ENCODE data around the gene C10orf90. TPM values are rescaled to one million over a fixed set of nuclear protein-coding genes. Genes with fewer than 3 reads are reported as not detected.
A peak's percentile ranks its signal among the peaks of the same experiment; 100 is the strongest.

Gene C10orf90
- total and polyA plus RNA-seq, 4 donors, result 0.05 to 0.25 TPM; not detected in 2

GRCh38 chr10:126705131-126705530 is 34.6 kb upstream of the C10orf90 start (continued):
- no peak for TF ChIP-seq REST (IDR thresholded peaks at IDR 0.05)

GRCh38 chr10:126704649-126705048 is 34.2 kb upstream of the C10orf90 start:
- H3K36me3 ChIP-seq (ENCODE audit: control insufficient read depth in 4 of 4, insufficient read depth in 3 of 4, low read depth in 1 of 4, low read length in 3 of 4), result no peaks in the 10 kb centered on the region
- no peaks in the 10 kb centered on the region for H3K27me3 ChIP-seq (ENCODE audit: control insufficient read depth in 4 of 4, insufficient read depth in 4 of 4, low read length in 3 of 4)
- WGBS, result 51% methylated on average over 7 of the region's 7 CpGs
- H3K9me3 ChIP-seq (ENCODE audit: control insufficient read depth in 4 of 4, low read length in 3 of 4), result no peaks in the 10 kb centered on the region
- H3K9ac ChIP-seq (ENCODE audit: low read depth in 1 of 2, low read length in 2 of 2), result no peak overlapping the region
- H3K4me3 ChIP-seq (ENCODE audit: low read depth in 1 of 3, low read length in 3 of 3), result no peak overlapping the region
- no peak for TF ChIP-seq CTCF (IDR thresholded peaks at IDR 0.05; ENCODE audit: low read depth, low read length, missing input control)
- no peak for TF ChIP-seq SP1 (IDR thresholded peaks at IDR 0.05)
- no peak for TF ChIP-seq MAX (IDR thresholded peaks at IDR 0.05)
- no peak for TF ChIP-seq GABPA (IDR thresholded peaks at IDR 0.05 in 1 of 2, conservative IDR thresholded peaks at IDR 0.05 in 1 of 2)
- no peak for TF ChIP-seq ZBTB33 (IDR thresholded peaks at IDR 0.05)
- TF ChIP-seq YY1 (IDR thresholded peaks at IDR 0.05), result no peak
- no peak for TF ChIP-seq FOXA2 (IDR thresholded peaks at IDR 0.05)
- no peak for TF ChIP-seq FOXA1 (IDR thresholded peaks at IDR 0.05)
- TF ChIP-seq HNF4A (conservative IDR thresholded peaks at IDR 0.05), result no peak
- TF ChIP-seq HNF4G (IDR thresholded peaks at IDR 0.05), result no peak
- no peak for TF ChIP-seq NR2F2 (IDR thresholded peaks at IDR 0.05)
- TF ChIP-seq RXRA (IDR thresholded peaks at IDR 0.05), result no peak
- no peak for TF ChIP-seq TAF1 (conservative IDR thresholded peaks at IDR 0.05)
- TF ChIP-seq REST (IDR thresholded peaks at IDR 0.05), result no peak
- TF ChIP-seq ATF3 (IDR thresholded peaks at IDR 0.05), result no peak
- no peak for TF ChIP-seq JUND (IDR thresholded peaks at IDR 0.05)
- no peak for TF ChIP-seq EGR1 (IDR thresholded peaks at IDR 0.05; ENCODE audit: low read depth in 2 of 2)
- no peak for TF ChIP-seq RAD21 (IDR thresholded peaks at IDR 0.05)
- H3K27ac ChIP-seq (ENCODE audit: low read depth in 1 of 2, low read length in 2 of 2), result no peak overlapping the region
- peak; percentile 8 for DNase-seq (ENCODE audit: low spot score)
- H3K4me1 ChIP-seq (ENCODE audit: control insufficient read depth in 4 of 4, insufficient read depth in 4 of 4, low read length in 3 of 4), result no peaks in the 10 kb centered on the region

Measured in liver (tissue), 9 donors.